HEK293 (cell line): ENCODE results near the gene CELA1.
A peak's percentile ranks its signal among the peaks of the same experiment; 100 is the strongest.

ENCODE experiments used
- CTCF ChIA-PET: fragments of 350-600 bp; formaldehyde crosslinking; extraction: SDS; loops from one replicate; lab custom pipeline; 2021; ENCODE audit warnings: antibody characterized with exemption; lab: Yijun Ruan, JAX
- POLR2A ChIA-PET: fragments of 300-600 bp; formaldehyde crosslinking; extraction: SDS; loops from one replicate; lab custom pipeline; 2020; ENCODE audit warnings: antibody characterized with exemption, inconsistent platforms; lab: Yijun Ruan, JAX
- H3K27ac ChIP-seq: fragments of 200-500 bp; sonication (Bioruptor generic); 2 replicates; pipeline ENCODE4 v1.5.1; 2014; ENCODE audit warnings: low read depth, low read length, control low read depth, inconsistent platforms; ENCODE audit errors: extremely low read depth
- H3K36me3 ChIP-seq, 2 experiments: fragments of 200-500 bp in 1 of 2; sonication (Bioruptor generic) in 1 of 2; 1 replicate in 1 of 2; 2 replicates in 1 of 2; pipeline ENCODE4 v1.5.1; 2014 to 2017; ENCODE audit warnings: inconsistent platforms in 2 of 2, low read length in 2 of 2; ENCODE audit not compliant: control insufficient read depth in 2 of 2, insufficient read depth in 1 of 2
- H3K4me1 ChIP-seq: fragments of 200-500 bp; sonication (Bioruptor generic); 2 replicates; pipeline ENCODE4 v1.5.1; 2014; ENCODE audit warnings: mild to moderate bottlenecking, low read length, inconsistent platforms; ENCODE audit not compliant: control insufficient read depth, insufficient read depth
- H3K4me3 ChIP-seq: 2 replicates; pipeline ENCODE4 v1.5.1; 2011; ENCODE audit warnings: low read depth, mild to moderate bottlenecking, control low read depth, low read length, moderate library complexity
- H3K9me3 ChIP-seq: fragments of 200-500 bp; sonication (Bioruptor generic); 2 replicates; pipeline ENCODE4 v1.5.1; 2014; ENCODE audit warnings: low read depth, low read length, inconsistent platforms; ENCODE audit not compliant: control insufficient read depth, insufficient read depth
- BCL11A ChIP-seq: fragments of 450-650 bp; formaldehyde crosslinking; IDR thresholded peaks from 2 replicates; pipeline ENCODE4 v1.5.1; 2016; ENCODE audit warnings: low read depth, missing biosample characterization, missing genetic modification characterization
- FEZF1 ChIP-seq: fragments of 450-650 bp; formaldehyde crosslinking; IDR thresholded peaks from 2 replicates; pipeline ENCODE4 v1.5.1; 2016; ENCODE audit warnings: missing biosample characterization, missing genetic modification characterization
- GLIS1 ChIP-seq: fragments of 450-650 bp; formaldehyde crosslinking; IDR thresholded peaks from 2 replicates; pipeline ENCODE4 v1.5.1; 2016; ENCODE audit warnings: missing biosample characterization, missing genetic modification characterization
- HOXC10 ChIP-seq: sonication (generic); formaldehyde crosslinking; IDR thresholded peaks from 2 replicates; pipeline ENCODE4 v1.8.1; 2023; ENCODE audit warnings: mild to moderate bottlenecking, missing genetic modification reagents
- KLF10 ChIP-seq: fragments of 450-650 bp; IDR thresholded peaks from 2 replicates; pipeline ENCODE4 v1.5.1; 2018; ENCODE audit warnings: missing biosample characterization, mild to moderate bottlenecking, missing genetic modification characterization
- ZBTB17 ChIP-seq: fragments of 450-650 bp; formaldehyde crosslinking; IDR thresholded peaks from 2 replicates; pipeline ENCODE4 v1.5.1; 2016; ENCODE audit warnings: missing biosample characterization, missing genetic modification characterization
- ZBTB20 ChIP-seq: fragments of 450-650 bp; formaldehyde crosslinking; IDR thresholded peaks from 2 replicates; pipeline ENCODE4 v1.5.1; 2016; ENCODE audit warnings: missing biosample characterization, missing genetic modification characterization
- ZFP41 ChIP-seq: fragments of 450-650 bp; formaldehyde crosslinking; IDR thresholded peaks from 2 replicates; pipeline ENCODE4 v1.5.1; 2016; ENCODE audit warnings: missing biosample characterization, missing genetic modification characterization, borderline replicate concordance
- ZFP69B ChIP-seq: fragments of 450-650 bp; formaldehyde crosslinking; IDR thresholded peaks from 2 replicates; pipeline ENCODE4 v1.5.1; 2016; ENCODE audit warnings: missing biosample characterization, missing genetic modification characterization
- ZNF155 ChIP-seq: fragments of 450-650 bp; formaldehyde crosslinking; IDR thresholded peaks from 2 replicates; pipeline ENCODE4 v1.5.1; 2016; ENCODE audit warnings: missing biosample characterization, missing genetic modification characterization
- ZNF157 ChIP-seq: fragments of 450-650 bp; formaldehyde crosslinking; IDR thresholded peaks from 2 replicates; pipeline ENCODE4 v1.5.1; 2016; ENCODE audit warnings: missing biosample characterization, missing genetic modification characterization
- ZNF169 ChIP-seq: fragments of 450-650 bp; formaldehyde crosslinking; IDR thresholded peaks from 2 replicates; pipeline ENCODE4 v1.5.1; 2016; ENCODE audit warnings: missing biosample characterization, missing genetic modification characterization
- ZNF175 ChIP-seq: fragments of 450-650 bp; formaldehyde crosslinking; IDR thresholded peaks from 2 replicates; pipeline ENCODE4 v1.5.1; 2016; ENCODE audit warnings: missing biosample characterization, missing genetic modification characterization
- ZNF23 ChIP-seq: fragments of 450-650 bp; formaldehyde crosslinking; IDR thresholded peaks from 2 replicates; pipeline ENCODE4 v1.5.1; 2016; ENCODE audit warnings: missing biosample characterization, missing genetic modification characterization, borderline replicate concordance
- ZNF274 ChIP-seq, 2 experiments: fragments of 200-500 bp in 1 of 2; fragments of 450-650 bp in 1 of 2; sonication (Bioruptor generic) in 1 of 2; formaldehyde crosslinking in 1 of 2; IDR thresholded peaks; 2 replicates each; pipeline versions ENCODE4 v1.5.1 to v1.6.1; 2014 to 2016; ENCODE audit warnings: borderline replicate concordance in 1 of 2, inconsistent platforms in 1 of 2, low read length in 1 of 2, missing biosample characterization in 1 of 2, missing genetic modification characterization in 1 of 2
- ZNF335 ChIP-seq: fragments of 450-650 bp; formaldehyde crosslinking; conservative IDR thresholded peaks from 2 replicates; pipeline ENCODE4 v1.5.1; 2016; ENCODE audit warnings: missing biosample characterization, missing genetic modification characterization
- ZNF501 ChIP-seq: fragments of 450-650 bp; formaldehyde crosslinking; IDR thresholded peaks from 2 replicates; pipeline ENCODE4 v1.5.1; 2016; ENCODE audit warnings: missing biosample characterization, missing genetic modification characterization
- ZNF530 ChIP-seq: fragments of 450-650 bp; formaldehyde crosslinking; IDR thresholded peaks from 2 replicates; pipeline ENCODE4 v1.5.1; 2016; ENCODE audit warnings: low read depth, missing biosample characterization, missing genetic modification characterization
- ZNF555 ChIP-seq: fragments of 450-650 bp; formaldehyde crosslinking; conservative IDR thresholded peaks from 2 replicates; pipeline ENCODE4 v1.5.1; 2017; ENCODE audit warnings: missing biosample characterization, mild to moderate bottlenecking, missing genetic modification characterization, inconsistent platforms
- ZNF626 ChIP-seq: fragments of 450-650 bp; sonication (Bioruptor Pico); formaldehyde crosslinking; IDR thresholded peaks from 2 replicates; pipeline ENCODE4 v1.5.1; 2018; ENCODE audit warnings: missing biosample characterization, missing genetic modification characterization, inconsistent platforms
- ZNF664 ChIP-seq: fragments of 450-650 bp; formaldehyde crosslinking; IDR thresholded peaks from 2 replicates; pipeline ENCODE4 v1.5.1; 2016; ENCODE audit warnings: missing biosample characterization, missing genetic modification characterization
- ZNF670 ChIP-seq: fragments of 450-650 bp; formaldehyde crosslinking; IDR thresholded peaks from 2 replicates; pipeline ENCODE4 v1.5.1; 2016; ENCODE audit warnings: missing biosample characterization, missing genetic modification characterization, low read depth
- ZNF776 ChIP-seq: fragments of 450-650 bp; formaldehyde crosslinking; IDR thresholded peaks from 2 replicates; pipeline ENCODE4 v1.5.0; 2017; ENCODE audit warnings: missing biosample characterization, missing genetic modification characterization, borderline replicate concordance
- ZNF785 ChIP-seq: fragments of 450-650 bp; formaldehyde crosslinking; IDR thresholded peaks from 2 replicates; pipeline ENCODE4 v1.5.1; 2016; ENCODE audit warnings: missing biosample characterization, missing genetic modification characterization
- ZNF792 ChIP-seq: fragments of 450-650 bp; formaldehyde crosslinking; IDR thresholded peaks from 2 replicates; pipeline ENCODE4 v1.5.1; 2016; ENCODE audit warnings: missing biosample characterization, missing genetic modification characterization
- TF ChIP-seq, protein P1 (sequence below): fragments of 450-650 bp; formaldehyde crosslinking; IDR thresholded peaks from 2 replicates; pipeline ENCODE4 v1.5.1; 2016; ENCODE audit warnings: missing biosample characterization, missing genetic modification characterization, borderline replicate concordance
- TF ChIP-seq, protein P2 (sequence below): fragments of 450-650 bp; formaldehyde crosslinking; IDR thresholded peaks from 2 replicates; pipeline ENCODE4 v1.5.1; 2016; ENCODE audit warnings: missing biosample characterization, missing genetic modification characterization
- TF ChIP-seq, protein P3 (sequence below): fragments of 450-650 bp; formaldehyde crosslinking; IDR thresholded peaks from 2 replicates; pipeline ENCODE4 v1.5.1; 2017; ENCODE audit warnings: missing biosample characterization, missing genetic modification characterization
- TF ChIP-seq, protein P4 (sequence below): fragments of 450-650 bp; formaldehyde crosslinking; IDR thresholded peaks from 2 replicates; pipeline ENCODE4 v1.5.1; 2016; ENCODE audit warnings: missing biosample characterization, missing genetic modification characterization

Gene CELA1

DNA sequence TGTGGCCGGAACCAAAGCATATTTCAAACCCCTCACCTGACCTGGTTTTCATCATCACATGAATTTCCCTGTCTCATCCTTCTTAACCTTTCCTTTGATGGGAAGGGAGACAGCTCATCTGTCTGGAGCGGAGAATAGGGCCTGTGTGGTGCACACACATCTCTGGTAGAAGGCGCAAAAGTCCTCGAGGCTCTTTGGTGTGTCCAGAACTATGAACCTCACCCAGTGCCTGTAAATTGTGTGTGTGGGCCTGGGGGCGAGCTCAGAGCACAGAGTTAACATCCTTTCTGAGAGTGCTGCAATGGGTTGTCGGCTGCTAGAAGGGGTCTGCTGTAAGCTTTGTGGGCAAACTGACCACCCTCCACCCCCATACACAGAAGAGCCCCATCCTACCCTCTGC lies 44.0 kb upstream of the CELA1 start:
- CTCF ChIA-PET, result interaction anchor here (0.6 kb wide), 2 partner anchors 46 to 144 kb away, joined by 3 to 4 read pairs; no protein-coding TSS in a partner anchor
- TF ChIP-seq, protein P1, sequence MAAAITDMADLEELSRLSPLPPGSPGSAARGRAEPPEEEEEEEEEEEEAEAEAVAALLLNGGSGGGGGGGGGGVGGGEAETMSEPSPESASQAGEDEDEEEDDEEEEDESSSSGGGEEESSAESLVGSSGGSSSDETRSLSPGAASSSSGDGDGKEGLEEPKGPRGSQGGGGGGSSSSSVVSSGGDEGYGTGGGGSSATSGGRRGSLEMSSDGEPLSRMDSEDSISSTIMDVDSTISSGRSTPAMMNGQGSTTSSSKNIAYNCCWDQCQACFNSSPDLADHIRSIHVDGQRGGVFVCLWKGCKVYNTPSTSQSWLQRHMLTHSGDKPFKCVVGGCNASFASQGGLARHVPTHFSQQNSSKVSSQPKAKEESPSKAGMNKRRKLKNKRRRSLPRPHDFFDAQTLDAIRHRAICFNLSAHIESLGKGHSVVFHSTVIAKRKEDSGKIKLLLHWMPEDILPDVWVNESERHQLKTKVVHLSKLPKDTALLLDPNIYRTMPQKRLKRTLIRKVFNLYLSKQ, result no peak
- TF ChIP-seq ZNF626 (tag by site-specific recombination), result no peak
- no peak for TF ChIP-seq ZNF555 (tag by site-specific recombination)
- no peak for TF ChIP-seq ZFP41
- TF ChIP-seq GLIS1 (tag by site-specific recombination), result no peak
- TF ChIP-seq ZNF530 (tag by site-specific recombination), result no peak
- TF ChIP-seq ZNF335 (tag by site-specific recombination), result no peak
- TF ChIP-seq ZNF664, result no peak
- no peak for TF ChIP-seq ZNF155 (tag by site-specific recombination)
- TF ChIP-seq, protein P2, sequence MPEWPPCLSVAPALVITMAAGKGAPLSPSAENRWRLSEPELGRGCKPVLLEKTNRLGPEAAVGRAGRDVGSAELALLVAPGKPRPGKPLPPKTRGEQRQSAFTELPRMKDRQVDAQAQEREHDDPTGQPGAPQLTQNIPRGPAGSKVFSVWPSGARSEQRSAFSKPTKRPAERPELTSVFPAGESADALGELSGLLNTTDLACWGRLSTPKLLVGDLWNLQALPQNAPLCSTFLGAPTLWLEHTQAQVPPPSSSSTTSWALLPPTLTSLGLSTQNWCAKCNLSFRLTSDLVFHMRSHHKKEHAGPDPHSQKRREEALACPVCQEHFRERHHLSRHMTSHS, result no peak
- no peak for TF ChIP-seq ZNF670 (tag by site-specific recombination)
- TF ChIP-seq ZNF501 (tag by site-specific recombination), result no peak
- TF ChIP-seq BCL11A (tag by site-specific recombination), result no peak
- no peak for TF ChIP-seq ZNF157 (tag by site-specific recombination)
- TF ChIP-seq KLF10 (tag by site-specific recombination), result no peak
- TF ChIP-seq, protein P3, sequence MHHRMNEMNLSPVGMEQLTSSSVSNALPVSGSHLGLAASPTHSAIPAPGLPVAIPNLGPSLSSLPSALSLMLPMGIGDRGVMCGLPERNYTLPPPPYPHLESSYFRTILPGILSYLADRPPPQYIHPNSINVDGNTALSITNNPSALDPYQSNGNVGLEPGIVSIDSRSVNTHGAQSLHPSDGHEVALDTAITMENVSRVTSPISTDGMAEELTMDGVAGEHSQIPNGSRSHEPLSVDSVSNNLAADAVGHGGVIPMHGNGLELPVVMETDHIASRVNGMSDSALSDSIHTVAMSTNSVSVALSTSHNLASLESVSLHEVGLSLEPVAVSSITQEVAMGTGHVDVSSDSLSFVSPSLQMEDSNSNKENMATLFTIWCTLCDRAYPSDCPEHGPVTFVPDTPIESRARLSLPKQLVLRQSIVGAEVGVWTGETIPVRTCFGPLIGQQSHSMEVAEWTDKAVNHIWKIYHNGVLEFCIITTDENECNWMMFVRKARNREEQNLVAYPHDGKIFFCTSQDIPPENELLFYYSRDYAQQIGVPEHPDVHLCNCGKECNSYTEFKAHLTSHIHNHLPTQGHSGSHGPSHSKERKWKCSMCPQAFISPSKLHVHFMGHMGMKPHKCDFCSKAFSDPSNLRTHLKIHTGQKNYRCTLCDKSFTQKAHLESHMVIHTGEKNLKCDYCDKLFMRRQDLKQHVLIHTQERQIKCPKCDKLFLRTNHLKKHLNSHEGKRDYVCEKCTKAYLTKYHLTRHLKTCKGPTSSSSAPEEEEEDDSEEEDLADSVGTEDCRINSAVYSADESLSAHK (tag by site-specific recombination), result no peak
- no peak for TF ChIP-seq ZNF169 (tag by site-specific recombination)
- no peak for TF ChIP-seq FEZF1 (tag by site-specific recombination)
- no peak for TF ChIP-seq ZNF785 (tag by site-specific recombination)
- no peak for TF ChIP-seq ZBTB20 (tag by site-specific recombination)
- H3K4me3 ChIP-seq, result no peak overlapping the region
- no peaks in the 10 kb centered on the region for H3K9me3 ChIP-seq
- H3K36me3 ChIP-seq, result no peaks in the 10 kb centered on the region
- H3K4me1 ChIP-seq, result peaks cover 7% of the 10 kb centered on the region
- H3K27ac ChIP-seq, result peak overlapping the region; percentile 50; the same call in 1 of the 2 replicates
- POLR2A ChIA-PET, result interaction anchor here (4.0 kb wide), 1 partner anchor 19 kb away, joined by 31 read pairs; no protein-coding TSS in a partner anchor

DNA sequence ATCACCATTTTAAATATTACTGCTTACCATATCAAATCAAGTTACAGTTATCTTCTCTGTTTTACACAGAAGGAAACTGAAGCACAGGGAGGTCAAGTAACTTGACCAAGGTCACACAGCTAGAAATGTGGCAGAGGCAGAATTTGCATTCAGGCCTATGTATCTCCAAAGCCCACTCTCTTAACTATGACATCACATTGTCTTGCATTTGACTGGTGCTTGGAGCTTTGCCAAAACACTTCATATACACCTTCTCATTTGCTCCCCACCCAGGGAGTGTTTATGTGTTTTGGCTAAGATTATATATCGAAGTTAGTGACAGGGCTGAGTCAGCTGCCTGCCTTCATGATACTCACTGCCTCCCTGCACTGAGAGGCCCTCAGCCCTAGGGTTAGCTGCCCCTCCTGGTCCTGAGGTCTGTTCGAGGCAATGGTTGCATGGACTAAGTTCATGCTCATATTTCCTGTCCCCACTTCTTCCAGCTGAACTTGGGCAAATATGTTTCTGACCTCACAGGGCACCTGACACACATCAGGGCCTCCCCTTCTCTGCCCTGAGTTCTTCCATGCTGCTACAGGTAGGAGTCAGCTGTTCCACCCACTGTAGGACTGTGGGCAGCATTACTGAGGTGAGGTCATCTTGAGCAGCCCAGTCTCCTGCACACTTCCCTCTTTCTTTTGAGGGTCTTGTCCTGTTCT lies 43.0 kb upstream of the CELA1 start:
- no peak overlapping the region for H3K27ac ChIP-seq
- H3K4me1 ChIP-seq, result peaks cover 7% of the 10 kb centered on the region
- TF ChIP-seq ZNF501 (tag by site-specific recombination) (no peak; the same call in 1 of the 2 replicates), ZNF157 (tag by site-specific recombination) (no peak), ZNF776 (tag by site-specific recombination) (no peak), ZNF274 (IDR thresholded peaks at IDR 0.05; ENCODE audit: low read length) (no peak), ZNF274 (tag by site-specific recombination; IDR thresholded peaks at IDR 0.05; ENCODE audit: borderline replicate concordance) (no peak), ZNF792 (no peak), ZFP69B (tag by site-specific recombination) (peak; percentile 79), ZNF175 (tag by site-specific recombination) (no peak), HOXC10 (CRISPR knock-in tag) (no peak), ZNF23 (tag by site-specific recombination) (no peak), ZBTB17 (peak; percentile 58; the same call in 1 of the 2 replicates)
- TF ChIP-seq, protein P4, sequence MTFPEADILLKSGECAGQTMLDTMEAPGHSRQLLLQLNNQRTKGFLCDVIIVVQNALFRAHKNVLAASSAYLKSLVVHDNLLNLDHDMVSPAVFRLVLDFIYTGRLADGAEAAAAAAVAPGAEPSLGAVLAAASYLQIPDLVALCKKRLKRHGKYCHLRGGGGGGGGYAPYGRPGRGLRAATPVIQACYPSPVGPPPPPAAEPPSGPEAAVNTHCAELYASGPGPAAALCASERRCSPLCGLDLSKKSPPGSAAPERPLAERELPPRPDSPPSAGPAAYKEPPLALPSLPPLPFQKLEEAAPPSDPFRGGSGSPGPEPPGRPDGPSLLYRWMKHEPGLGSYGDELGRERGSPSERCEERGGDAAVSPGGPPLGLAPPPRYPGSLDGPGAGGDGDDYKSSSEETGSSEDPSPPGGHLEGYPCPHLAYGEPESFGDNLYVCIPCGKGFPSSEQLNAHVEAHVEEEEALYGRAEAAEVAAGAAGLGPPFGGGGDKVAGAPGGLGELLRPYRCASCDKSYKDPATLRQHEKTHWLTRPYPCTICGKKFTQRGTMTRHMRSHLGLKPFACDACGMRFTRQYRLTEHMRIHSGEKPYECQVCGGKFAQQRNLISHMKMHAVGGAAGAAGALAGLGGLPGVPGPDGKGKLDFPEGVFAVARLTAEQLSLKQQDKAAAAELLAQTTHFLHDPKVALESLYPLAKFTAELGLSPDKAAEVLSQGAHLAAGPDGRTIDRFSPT, result peak; percentile 36; the same call in 1 of the 2 replicates

More for the DNA sequence above, 43.0 kb upstream of the CELA1 start:
- ChIA-PET CTCF (interaction anchor here (0.6 to 0.7 kb wide), 2 partner anchors 32 to 145 kb away, joined by 3 to 4 read pairs; no protein-coding TSS in a partner anchor), POLR2A (interaction anchor here (4.0 kb wide), 1 partner anchor 18 kb away, joined by 31 read pairs; no protein-coding TSS in a partner anchor)
- no peaks in the 10 kb centered on the region for H3K9me3 ChIP-seq
- H3K36me3 ChIP-seq, result no peaks in the 10 kb centered on the region; a peak in 1 of 3 replicates
- H3K4me3 ChIP-seq, result no peak overlapping the region
